ENCODE data around the gene SNCG. TPM values are rescaled to one million over a fixed set of nuclear protein-coding genes. Genes with fewer than 3 reads are reported as not detected.

Gene SNCG
- polyA plus RNA-seq, 1 donor from 2014 or later = 6.1 TPM

Small RNA genes within 50 kb of the gene (small RNA-seq; reads per million reads assigned to genes)
- 0 reads per million in 3 experiments for gene BMS1P3

Other genes starting within 250 kb of the SNCG start
- gene BMPR1A, start 202.0 kb upstream of the SNCG start, polyA plus RNA-seq = 27.7 and 29.9 TPM in 2 replicates
- 0.15 TPM in 1 of 2 replicates, not detected in the other for gene MMRN2, start 984 bp upstream of the SNCG start, polyA plus RNA-seq
- gene ADIRF, start 9.9 kb downstream of the SNCG start, polyA plus RNA-seq = not detected in 2 replicates
- not detected in 2 replicates for gene FAM25A, start 61.7 kb downstream of the SNCG start, polyA plus RNA-seq
- 107 and 110 TPM in 2 replicates for gene GLUD1, start 136.2 kb downstream of the SNCG start, polyA plus RNA-seq
- gene SHLD2, start 136.6 kb downstream of the SNCG start, polyA plus RNA-seq = 12.0 and 15.8 TPM in 2 replicates